Fibroblast of lung (primary cell): ENCODE data around the gene MAML2. TPM values are rescaled to one million over a fixed set of nuclear protein-coding genes. Genes with fewer than 3 reads are reported as not detected.

Experiments
- DNase-seq, 2 donors: peaks; one replicate each; pipeline versions ENCODE4 v3.0.0 to v3.0.0-alpha.2; 2010; ENCODE audit warnings: low read depth in 2 of 2
- H2AFZ ChIP-seq: 2 replicates; pipeline ENCODE4 v1.5.1; 2012; ENCODE audit warnings: low read length, control low read depth, inconsistent platforms
- H3K27ac ChIP-seq: 2 replicates; pipeline ENCODE4 v1.5.1; 2011; ENCODE audit warnings: low read length, control low read depth; ENCODE audit not compliant: insufficient read depth
- H3K27me3 ChIP-seq: 2 replicates; pipeline ENCODE4 v1.5.1; 2011; ENCODE audit warnings: mild to moderate bottlenecking, low read length; ENCODE audit not compliant: control insufficient read depth, insufficient read depth
- H3K36me3 ChIP-seq: 2 replicates; pipeline ENCODE4 v1.5.1; 2011; ENCODE audit warnings: low read length; ENCODE audit not compliant: control insufficient read depth, insufficient read depth
- H3K4me1 ChIP-seq: 2 replicates; pipeline ENCODE4 v1.5.1; 2011; ENCODE audit warnings: low read length; ENCODE audit not compliant: control insufficient read depth, insufficient read depth; ENCODE audit errors: extremely low read depth
- H3K4me2 ChIP-seq: 2 replicates; pipeline ENCODE4 v1.5.1; 2011; ENCODE audit warnings: low read length, control low read depth; ENCODE audit not compliant: insufficient read depth; ENCODE audit errors: extremely low read depth
- H3K4me3 ChIP-seq, 4 experiments: fragments of 200-600 bp in 1 of 4; sonication (generic) in 1 of 4; replicated peaks in 1 of 4; 2 replicates each; pipeline ENCODE4 v1.5.1; 2011 to 2016; ENCODE audit warnings: low read length in 4 of 4, low read depth in 3 of 4, mild to moderate bottlenecking in 3 of 4, control low read depth in 2 of 4, inconsistent platforms in 1 of 4, mixed read lengths in 1 of 4; ENCODE audit not compliant: insufficient read depth in 1 of 4; ENCODE audit errors: control extremely low read depth in 1 of 4
- H3K79me2 ChIP-seq: 2 replicates; pipeline ENCODE4 v1.5.1; 2012; ENCODE audit warnings: mild to moderate bottlenecking, low read length, inconsistent platforms; ENCODE audit not compliant: control insufficient read depth, insufficient read depth
- H3K9ac ChIP-seq: 2 replicates; pipeline ENCODE4 v1.5.1; 2011; ENCODE audit warnings: mild to moderate bottlenecking, low read length, control low read depth; ENCODE audit not compliant: insufficient read depth
- H3K9me3 ChIP-seq: 2 replicates; pipeline ENCODE4 v1.5.1; 2012; ENCODE audit warnings: low read depth, low read length; ENCODE audit not compliant: control insufficient read depth, insufficient read depth
- H4K20me1 ChIP-seq: 2 replicates; pipeline ENCODE4 v1.5.1; 2011; ENCODE audit warnings: low read length; ENCODE audit not compliant: control insufficient read depth, insufficient read depth; ENCODE audit errors: extremely low read depth
- EZH2 ChIP-seq: IDR thresholded peaks from 2 replicates; pipeline ENCODE4 v1.5.1; 2012; ENCODE audit warnings: low read length, control low read depth, mild to moderate bottlenecking; ENCODE audit errors: missing control alignments
- polyA plus RNA-seq, 2 donors: library from polyadenylated mRNA; depleted of rRNA in 1 of 2; stranded (reverse) in 1 of 2; unstranded in 1 of 2; fragments of >200 nt; gene quantifications; 2 replicates each; pipeline ENCODE4 v1.2.1, GENCODE V29; 2011 to 2012; ENCODE audit warnings: missing spikeins in 1 of 2
- total RNA-seq: library from RNA; depleted of rRNA; stranded (reverse); fragments of >200 nt; gene quantifications from 2 replicates; pipeline ENCODE4 v1.2.1, GENCODE V29; 2014
- TF ChIP-seq, protein P1 (sequence below), 2 donors: IDR thresholded peaks in 1 of 2; conservative IDR thresholded peaks in 1 of 2; 1 replicate in 1 of 2; 2 replicates in 1 of 2; pipeline ENCODE4 v1.5.1; 2011 to 2012; ENCODE audit warnings: low read length in 2 of 2, control low read depth in 1 of 2, inconsistent platforms in 1 of 2, low read depth in 1 of 2, mild to moderate bottlenecking in 1 of 2

The MAML2 gene
- total and polyA plus RNA-seq, 2 donors (not counting 1 experiment from before 2014, with no cell fraction given): 13.0 to 19.0 TPM

- TF ChIP-seq, protein P1, sequence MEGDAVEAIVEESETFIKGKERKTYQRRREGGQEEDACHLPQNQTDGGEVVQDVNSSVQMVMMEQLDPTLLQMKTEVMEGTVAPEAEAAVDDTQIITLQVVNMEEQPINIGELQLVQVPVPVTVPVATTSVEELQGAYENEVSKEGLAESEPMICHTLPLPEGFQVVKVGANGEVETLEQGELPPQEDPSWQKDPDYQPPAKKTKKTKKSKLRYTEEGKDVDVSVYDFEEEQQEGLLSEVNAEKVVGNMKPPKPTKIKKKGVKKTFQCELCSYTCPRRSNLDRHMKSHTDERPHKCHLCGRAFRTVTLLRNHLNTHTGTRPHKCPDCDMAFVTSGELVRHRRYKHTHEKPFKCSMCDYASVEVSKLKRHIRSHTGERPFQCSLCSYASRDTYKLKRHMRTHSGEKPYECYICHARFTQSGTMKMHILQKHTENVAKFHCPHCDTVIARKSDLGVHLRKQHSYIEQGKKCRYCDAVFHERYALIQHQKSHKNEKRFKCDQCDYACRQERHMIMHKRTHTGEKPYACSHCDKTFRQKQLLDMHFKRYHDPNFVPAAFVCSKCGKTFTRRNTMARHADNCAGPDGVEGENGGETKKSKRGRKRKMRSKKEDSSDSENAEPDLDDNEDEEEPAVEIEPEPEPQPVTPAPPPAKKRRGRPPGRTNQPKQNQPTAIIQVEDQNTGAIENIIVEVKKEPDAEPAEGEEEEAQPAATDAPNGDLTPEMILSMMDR (conservative IDR thresholded peaks at IDR 0.05 in 1 of 2, IDR thresholded peaks at IDR 0.05 in 1 of 2; ENCODE audit: low read depth in 1 of 2, low read length in 2 of 2): no peak
- no peak for TF ChIP-seq EZH2
- H3K27ac ChIP-seq: no peak overlapping the region
- H2AFZ ChIP-seq: no peak overlapping the region
- no peaks in the 10 kb centered on the region for H3K9me3 ChIP-seq
- no peak overlapping the region for H3K9ac ChIP-seq
- no peaks in the 10 kb centered on the region for H4K20me1 ChIP-seq
- H3K4me2 ChIP-seq: no peak overlapping the region
- H3K27me3 ChIP-seq: no peaks in the 10 kb centered on the region
- no peaks in the 10 kb centered on the region for H3K36me3 ChIP-seq
- DNase-seq: peak in 1 of 2 donors; percentile 37
- no peaks in the 10 kb centered on the region for H3K4me1 ChIP-seq
- no peak overlapping the region for H3K4me3 ChIP-seq
- H3K79me2 ChIP-seq: no peaks in the 10 kb centered on the region
Measured at GRCh38 chr11:96137373-96137772, 205.6 kb downstream of the MAML2 start.

- Histone ChIP-seq H3K27ac (no peak overlapping the region), H3K4me2 (no peak overlapping the region), H3K9me3 (no peaks in the 10 kb centered on the region), H3K4me1 (no peaks in the 10 kb centered on the region), H3K9ac (no peak overlapping the region), H2AFZ (no peak overlapping the region), H3K4me3 (no peak overlapping the region), H4K20me1 (no peaks in the 10 kb centered on the region), H3K79me2 (no peaks in the 10 kb centered on the region), H3K27me3 (no peaks in the 10 kb centered on the region), H3K36me3 (no peaks in the 10 kb centered on the region)
- DNase-seq: no peak
- TF ChIP-seq, protein P1 (conservative IDR thresholded peaks at IDR 0.05 in 1 of 2, IDR thresholded peaks at IDR 0.05 in 1 of 2; ENCODE audit: low read depth in 1 of 2, low read length in 2 of 2): no peak
- TF ChIP-seq EZH2: no peak
Measured at GRCh38 chr11:96136613-96137298, 206.2 kb downstream of the MAML2 start.

DNA sequence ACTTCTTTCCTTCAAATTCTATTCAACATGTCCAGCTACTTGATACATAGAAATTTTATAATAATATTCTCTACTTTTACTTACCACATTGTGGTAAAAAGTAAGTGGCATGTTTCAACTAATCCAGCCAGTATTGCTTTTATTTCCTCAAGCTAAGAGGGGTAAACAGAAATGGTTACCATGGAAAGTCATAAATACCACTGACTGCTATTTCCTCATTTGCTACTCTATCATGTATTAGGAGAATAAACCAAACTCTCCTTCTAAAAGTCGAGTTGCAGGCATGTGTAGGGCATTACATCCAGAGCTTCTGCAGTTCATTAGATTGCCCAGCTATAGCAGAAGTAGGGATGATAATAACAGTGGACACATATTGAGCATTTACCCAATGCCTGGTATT is 208.4 kb downstream of the MAML2 start:
- Histone ChIP-seq H3K27ac (no peak overlapping the region), H2AFZ (no peak overlapping the region), H3K79me2 (no peaks in the 10 kb centered on the region), H4K20me1 (no peaks in the 10 kb centered on the region), H3K4me2 (no peak overlapping the region), H3K27me3 (no peaks in the 10 kb centered on the region), H3K4me1 (no peaks in the 10 kb centered on the region), H3K4me3 (no peak overlapping the region), H3K9me3 (no peaks in the 10 kb centered on the region), H3K9ac (no peak overlapping the region), H3K36me3 (no peaks in the 10 kb centered on the region)
- peak in 1 of 2 donors; percentile 42 for DNase-seq
- TF ChIP-seq, protein P1 (conservative IDR thresholded peaks at IDR 0.05 in 1 of 2, IDR thresholded peaks at IDR 0.05 in 1 of 2; ENCODE audit: low read depth in 1 of 2, low read length in 2 of 2): no peak
